DOHH2 (cell line): ENCODE data around the gene SH3BGRL2.

ENCODE experiments used
- H3F3A ChIP-seq: fragments of 200-600 bp; sonication (generic), shearing (Covaris generic); 2 replicates; pipeline ENCODE4 v1.6.0; 2016; ENCODE audit warnings: antibody characterized with exemption, mild to moderate bottlenecking; ENCODE audit not compliant: control insufficient read depth, insufficient read depth
- H3K27ac ChIP-seq: fragments of 200-600 bp; sonication (generic); 2 replicates; pipeline ENCODE4 v1.5.1; 2014; ENCODE audit warnings: low read depth, mild to moderate bottlenecking, low read length, moderate library complexity
- H3K27me3 ChIP-seq: fragments of 200-600 bp; sonication (generic); 2 replicates; pipeline ENCODE4 v1.6.1; 2014; ENCODE audit warnings: mild to moderate bottlenecking, low read length, mixed read lengths; ENCODE audit not compliant: control insufficient read depth
- H3K36me3 ChIP-seq: fragments of 200-600 bp; sonication (generic); 2 replicates; pipeline ENCODE4 v1.6.1; 2014; ENCODE audit warnings: mild to moderate bottlenecking, low read length, moderate library complexity, mixed read lengths; ENCODE audit not compliant: control insufficient read depth
- H3K4me1 ChIP-seq: fragments of 200-600 bp; sonication (generic); 2 replicates; pipeline ENCODE4 v1.6.1; 2014; ENCODE audit warnings: mild to moderate bottlenecking, low read length, mixed read lengths; ENCODE audit not compliant: control insufficient read depth
- H3K4me2 ChIP-seq: fragments of 200-600 bp; sonication (generic); 2 replicates; pipeline ENCODE4 v1.6.0; 2014; ENCODE audit warnings: mild to moderate bottlenecking, low read length, moderate library complexity
- H3K4me3 ChIP-seq: fragments of 200-600 bp; sonication (generic); 2 replicates; pipeline ENCODE4 v1.5.1; 2014; ENCODE audit warnings: mild to moderate bottlenecking, low read length, mixed read lengths
- H3K79me2 ChIP-seq: fragments of 200-600 bp; sonication (generic); 2 replicates; pipeline ENCODE4 v1.6.1; 2014; ENCODE audit warnings: mild to moderate bottlenecking, low read length, mixed read lengths; ENCODE audit not compliant: control insufficient read depth
- H3K9me2 ChIP-seq: fragments of 200-600 bp; sonication (generic); replicated peaks from 2 replicates; pipeline ENCODE4 v1.6.1; 2014; ENCODE audit warnings: mild to moderate bottlenecking, low read length, mixed read lengths; ENCODE audit not compliant: control insufficient read depth
- H3K9me3 ChIP-seq: fragments of 200-600 bp; sonication (generic); 2 replicates; pipeline ENCODE4 v1.6.1; 2014; ENCODE audit warnings: antibody characterized with exemption, low read length, mixed read lengths; ENCODE audit not compliant: control insufficient read depth, insufficient read depth
- H4K20me1 ChIP-seq: fragments of 200-600 bp; sonication (generic); 2 replicates; pipeline ENCODE4 v1.6.0; 2014; ENCODE audit warnings: low read depth, mild to moderate bottlenecking, antibody characterized with exemption, low read length, moderate library complexity; ENCODE audit not compliant: control insufficient read depth, insufficient read depth
- CTCF ChIP-seq: fragments of 200-600 bp; sonication (generic); IDR thresholded peaks from one replicate; pipeline ENCODE4 v1.5.1; 2014; ENCODE audit warnings: antibody characterized with exemption, mild to moderate bottlenecking, low read depth, low read length; ENCODE audit not compliant: poor library complexity, severe bottlenecking
- EZH2phosphoT487 ChIP-seq: fragments of 200-600 bp; sonication (generic); IDR thresholded peaks from 2 replicates; pipeline ENCODE4 v1.6.1; 2017; ENCODE audit warnings: borderline replicate concordance, mild to moderate bottlenecking, antibody characterized with exemption, low read length, moderate library complexity, mixed read lengths

Gene SH3BGRL2

GRCh38 chr6:79697430-79697829 lies 66.3 kb downstream of the SH3BGRL2 start:
- H3K4me1 ChIP-seq = no peaks in the 10 kb centered on the region

GRCh38 chr6:79699606-79700005 lies 68.5 kb downstream of the SH3BGRL2 start:
- no peaks in the 10 kb centered on the region for H3K9me2 ChIP-seq
- H3K4me1 ChIP-seq = no peaks in the 10 kb centered on the region
- no peaks in the 10 kb centered on the region for H3K9me3 ChIP-seq
- TF ChIP-seq EZH2phosphoT487 = no peak
- no peak for TF ChIP-seq CTCF
- 0 out of 2 replicates have a peak, but pooled peaks cover 5% of the 10 kb centered on the region for H3K27me3 ChIP-seq
- H3K36me3 ChIP-seq = no peaks in the 10 kb centered on the region
- no peak overlapping the region for H3K27ac ChIP-seq
- no peaks in the 10 kb centered on the region for H4K20me1 ChIP-seq
- no peak overlapping the region for H3K4me3 ChIP-seq
- H3K79me2 ChIP-seq = no peaks in the 10 kb centered on the region
- H3F3A ChIP-seq = no peaks in the 10 kb centered on the region
- H3K4me2 ChIP-seq = no peak overlapping the region

More at GRCh38 chr6:79697430-79697829, 66.3 kb downstream of the SH3BGRL2 start:
- Histone ChIP-seq H3K27ac (no peak overlapping the region), H4K20me1 (no peaks in the 10 kb centered on the region), H3K9me2 (no peaks in the 10 kb centered on the region), H3K36me3 (no peaks in the 10 kb centered on the region), H3K27me3 (0 out of 2 replicates have a peak, but pooled peaks cover 2% of the 10 kb centered on the region), H3F3A (no peaks in the 10 kb centered on the region), H3K79me2 (no peaks in the 10 kb centered on the region), H3K4me3 (no peak overlapping the region), H3K4me2 (no peak overlapping the region), H3K9me3 (no peaks in the 10 kb centered on the region)
- no peak for TF ChIP-seq CTCF
- no peak for TF ChIP-seq EZH2phosphoT487

- Histone ChIP-seq H3K9me2 (no peaks in the 10 kb centered on the region), H3K79me2 (no peaks in the 10 kb centered on the region), H3K4me2 (no peak overlapping the region), H3K4me1 (no peaks in the 10 kb centered on the region), H4K20me1 (no peaks in the 10 kb centered on the region), H3K36me3 (no peaks in the 10 kb centered on the region), H3K9me3 (no peaks in the 10 kb centered on the region), H3F3A (no peaks in the 10 kb centered on the region), H3K27ac (no peak overlapping the region), H3K4me3 (no peak overlapping the region), H3K27me3 (0 out of 2 replicates have a peak, but pooled peaks cover 5% of the 10 kb centered on the region)
- TF ChIP-seq EZH2phosphoT487 (no peak), CTCF (no peak)
These were observed 71.6 kb downstream of the SH3BGRL2 start for GRCh38 chr6:79702691-79703090.
